ENCODE measurements around the gene LRRC51.

DNA sequence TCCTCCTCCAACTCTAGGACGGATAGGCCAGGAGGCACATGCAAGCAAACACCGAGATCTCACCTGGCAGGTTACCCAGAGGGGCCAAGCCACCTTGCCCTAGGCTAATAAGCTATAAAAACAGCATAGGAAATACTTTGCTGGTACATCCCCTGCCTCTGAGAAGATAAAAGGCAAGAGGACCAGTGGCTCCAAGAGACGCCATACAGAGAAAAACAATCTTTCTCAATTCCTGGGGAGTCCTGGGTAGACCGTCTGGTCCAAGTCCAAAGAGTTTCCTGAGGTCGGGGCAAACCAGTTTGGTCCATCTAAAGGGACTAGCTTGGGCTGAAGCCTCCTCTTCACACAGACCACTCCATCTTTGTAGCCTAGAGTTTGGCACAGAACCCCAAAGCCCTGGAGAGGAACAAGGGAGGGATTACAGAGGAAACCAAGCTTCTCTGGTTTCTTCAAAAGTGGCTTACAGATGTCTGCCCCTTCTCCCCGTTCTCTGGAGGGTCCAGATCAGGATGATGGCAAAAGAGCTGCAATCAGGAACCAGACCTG is 40.7 kb upstream of the LRRC51 start:
- TF ChIP-seq, protein P1, sequence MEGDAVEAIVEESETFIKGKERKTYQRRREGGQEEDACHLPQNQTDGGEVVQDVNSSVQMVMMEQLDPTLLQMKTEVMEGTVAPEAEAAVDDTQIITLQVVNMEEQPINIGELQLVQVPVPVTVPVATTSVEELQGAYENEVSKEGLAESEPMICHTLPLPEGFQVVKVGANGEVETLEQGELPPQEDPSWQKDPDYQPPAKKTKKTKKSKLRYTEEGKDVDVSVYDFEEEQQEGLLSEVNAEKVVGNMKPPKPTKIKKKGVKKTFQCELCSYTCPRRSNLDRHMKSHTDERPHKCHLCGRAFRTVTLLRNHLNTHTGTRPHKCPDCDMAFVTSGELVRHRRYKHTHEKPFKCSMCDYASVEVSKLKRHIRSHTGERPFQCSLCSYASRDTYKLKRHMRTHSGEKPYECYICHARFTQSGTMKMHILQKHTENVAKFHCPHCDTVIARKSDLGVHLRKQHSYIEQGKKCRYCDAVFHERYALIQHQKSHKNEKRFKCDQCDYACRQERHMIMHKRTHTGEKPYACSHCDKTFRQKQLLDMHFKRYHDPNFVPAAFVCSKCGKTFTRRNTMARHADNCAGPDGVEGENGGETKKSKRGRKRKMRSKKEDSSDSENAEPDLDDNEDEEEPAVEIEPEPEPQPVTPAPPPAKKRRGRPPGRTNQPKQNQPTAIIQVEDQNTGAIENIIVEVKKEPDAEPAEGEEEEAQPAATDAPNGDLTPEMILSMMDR (IDR thresholded peaks at IDR 0.05; ENCODE audit: poor library complexity, severe bottlenecking): no peak
- no peak for TF ChIP-seq POLR2AphosphoS5 (IDR thresholded peaks at IDR 0.05)
- TF ChIP-seq, protein P2, sequence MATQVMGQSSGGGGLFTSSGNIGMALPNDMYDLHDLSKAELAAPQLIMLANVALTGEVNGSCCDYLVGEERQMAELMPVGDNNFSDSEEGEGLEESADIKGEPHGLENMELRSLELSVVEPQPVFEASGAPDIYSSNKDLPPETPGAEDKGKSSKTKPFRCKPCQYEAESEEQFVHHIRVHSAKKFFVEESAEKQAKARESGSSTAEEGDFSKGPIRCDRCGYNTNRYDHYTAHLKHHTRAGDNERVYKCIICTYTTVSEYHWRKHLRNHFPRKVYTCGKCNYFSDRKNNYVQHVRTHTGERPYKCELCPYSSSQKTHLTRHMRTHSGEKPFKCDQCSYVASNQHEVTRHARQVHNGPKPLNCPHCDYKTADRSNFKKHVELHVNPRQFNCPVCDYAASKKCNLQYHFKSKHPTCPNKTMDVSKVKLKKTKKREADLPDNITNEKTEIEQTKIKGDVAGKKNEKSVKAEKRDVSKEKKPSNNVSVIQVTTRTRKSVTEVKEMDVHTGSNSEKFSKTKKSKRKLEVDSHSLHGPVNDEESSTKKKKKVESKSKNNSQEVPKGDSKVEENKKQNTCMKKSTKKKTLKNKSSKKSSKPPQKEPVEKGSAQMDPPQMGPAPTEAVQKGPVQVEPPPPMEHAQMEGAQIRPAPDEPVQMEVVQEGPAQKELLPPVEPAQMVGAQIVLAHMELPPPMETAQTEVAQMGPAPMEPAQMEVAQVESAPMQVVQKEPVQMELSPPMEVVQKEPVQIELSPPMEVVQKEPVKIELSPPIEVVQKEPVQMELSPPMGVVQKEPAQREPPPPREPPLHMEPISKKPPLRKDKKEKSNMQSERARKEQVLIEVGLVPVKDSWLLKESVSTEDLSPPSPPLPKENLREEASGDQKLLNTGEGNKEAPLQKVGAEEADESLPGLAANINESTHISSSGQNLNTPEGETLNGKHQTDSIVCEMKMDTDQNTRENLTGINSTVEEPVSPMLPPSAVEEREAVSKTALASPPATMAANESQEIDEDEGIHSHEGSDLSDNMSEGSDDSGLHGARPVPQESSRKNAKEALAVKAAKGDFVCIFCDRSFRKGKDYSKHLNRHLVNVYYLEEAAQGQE (IDR thresholded peaks at IDR 0.05; ENCODE audit: borderline replicate concordance): no peak
- no peak for TF ChIP-seq TAF1 (IDR thresholded peaks at IDR 0.05; ENCODE audit: low read depth)
